SK-N-SH treated with all-trans-retinoic acid at 6 μM for 48 hours (cell line): Measurements from ENCODE around the gene SLC35F3.

Experiments used
- ATAC-seq: fragments of 200-7000 bp; cut with Tn5 transposase; 3 replicates; pipeline ENCODE4 v1.9.1; 2020; ENCODE audit warnings: mild to moderate bottlenecking, moderate library complexity
- ARNTL ChIP-seq: fragments of 450-650 bp; formaldehyde crosslinking; IDR thresholded peaks from 2 replicates; pipeline ENCODE4 v1.5.0; 2020; ENCODE audit warnings: low read depth, mild to moderate bottlenecking, moderate library complexity, borderline replicate concordance
- BACH2 ChIP-seq: fragments of 250-450 bp; sonication (Bioruptor Pico); IDR thresholded peaks from 2 replicates; pipeline ENCODE4 v1.9.0; 2021; ENCODE audit warnings: mild to moderate bottlenecking, borderline replicate concordance
- CSDC2 ChIP-seq: fragments of 250-450 bp; sonication (Bioruptor Pico); IDR thresholded peaks from 2 replicates; pipeline ENCODE4 v1.5.0; 2020; ENCODE audit warnings: mild to moderate bottlenecking, moderate library complexity
- ESRRG ChIP-seq: fragments of 250-450 bp; sonication (Bioruptor Pico); IDR thresholded peaks from 2 replicates; pipeline ENCODE4 v1.6.1; 2021; ENCODE audit warnings: mild to moderate bottlenecking
- GLIS3 ChIP-seq: fragments of 250-450 bp; sonication (Bioruptor Pico); IDR thresholded peaks from 2 replicates; pipeline ENCODE4 v1.5.0; 2020; ENCODE audit warnings: mild to moderate bottlenecking, moderate library complexity
- ISL1 ChIP-seq: fragments of 250-450 bp; sonication (Bioruptor Pico); IDR thresholded peaks from 2 replicates; pipeline ENCODE4 v2.1.2; 2022; ENCODE audit warnings: mild to moderate bottlenecking, moderate library complexity
- OSR1 ChIP-seq: fragments of 250-450 bp; sonication (Bioruptor Pico); IDR thresholded peaks from 2 replicates; pipeline ENCODE4 v1.8.0; 2022; ENCODE audit warnings: moderate library complexity, mild to moderate bottlenecking, inconsistent platforms
- PPARA ChIP-seq: fragments of 250-450 bp; sonication (Bioruptor Pico); IDR thresholded peaks from 2 replicates; pipeline ENCODE4 v1.5.0; 2020; ENCODE audit warnings: mild to moderate bottlenecking, borderline replicate concordance
- RARB ChIP-seq: fragments of 250-450 bp; sonication (Bioruptor Pico); IDR thresholded peaks from 2 replicates; pipeline ENCODE4 v1.8.0; 2021; ENCODE audit warnings: mild to moderate bottlenecking, moderate library complexity
- SNAI2 ChIP-seq: fragments of 250-450 bp; sonication (Bioruptor Pico); IDR thresholded peaks from 2 replicates; pipeline ENCODE4 v1.5.0; 2020; ENCODE audit warnings: mild to moderate bottlenecking, moderate library complexity
- TCF4 ChIP-seq: fragments of 250-450 bp; sonication (Bioruptor Pico); IDR thresholded peaks from 2 replicates; pipeline ENCODE4 v1.8.0; 2021; ENCODE audit warnings: mild to moderate bottlenecking, moderate library complexity, borderline replicate concordance
- ZC3H10 ChIP-seq: fragments of 250-450 bp; sonication (Bioruptor Pico); IDR thresholded peaks from 2 replicates; pipeline ENCODE4 v1.5.1; 2021; ENCODE audit warnings: mild to moderate bottlenecking, moderate library complexity
- ZFP3 ChIP-seq: fragments of 250-450 bp; sonication (Bioruptor Pico); IDR thresholded peaks from 2 replicates; pipeline ENCODE4 v1.5.0; 2020; ENCODE audit warnings: mild to moderate bottlenecking, moderate library complexity
- ZFP30 ChIP-seq: fragments of 450-650 bp; formaldehyde crosslinking; IDR thresholded peaks from 2 replicates; pipeline ENCODE4 v1.5.0; 2022; ENCODE audit warnings: mild to moderate bottlenecking, moderate library complexity
- ZNF565 ChIP-seq: fragments of 450-650 bp; formaldehyde crosslinking; conservative IDR thresholded peaks from 2 replicates; pipeline ENCODE4 v1.5.0; 2020; ENCODE audit warnings: low read depth, mild to moderate bottlenecking, moderate library complexity
- ZNF70 ChIP-seq: fragments of 450-650 bp; formaldehyde crosslinking; IDR thresholded peaks from 2 replicates; pipeline ENCODE4 v1.5.0; 2020; ENCODE audit warnings: mild to moderate bottlenecking, moderate library complexity
- ZNF8 ChIP-seq: fragments of 450-650 bp; formaldehyde crosslinking; IDR thresholded peaks from 2 replicates; pipeline ENCODE4 v1.5.0; 2020; ENCODE audit warnings: mild to moderate bottlenecking, moderate library complexity
- TF ChIP-seq, protein P1 (sequence below): fragments of 250-450 bp; sonication (Bioruptor Pico); IDR thresholded peaks from 2 replicates; pipeline ENCODE4 v1.8.0; 2020; ENCODE audit warnings: mild to moderate bottlenecking, moderate library complexity, borderline replicate concordance
- TF ChIP-seq, protein P2 (sequence below): fragments of 250-450 bp; sonication (Bioruptor Pico); IDR thresholded peaks from 2 replicates; pipeline ENCODE4 v1.8.0; 2021; ENCODE audit warnings: low read depth, mild to moderate bottlenecking, moderate library complexity, borderline replicate concordance
- TF ChIP-seq, protein P3 (sequence below): fragments of 250-450 bp; sonication (Bioruptor Pico); IDR thresholded peaks from 2 replicates; pipeline ENCODE4 v1.5.1; 2020; ENCODE audit warnings: low read depth, mild to moderate bottlenecking, moderate library complexity
- TF ChIP-seq, protein P4 (sequence below): fragments of 250-450 bp; sonication (Bioruptor Pico); IDR thresholded peaks from 2 replicates; pipeline ENCODE4 v1.5.1; 2021; ENCODE audit warnings: mild to moderate bottlenecking, moderate library complexity
- TF ChIP-seq, protein P5 (sequence below): fragments of 250-450 bp; sonication (Bioruptor Pico); IDR thresholded peaks from 2 replicates; pipeline ENCODE4 v1.5.0; 2020; ENCODE audit warnings: mild to moderate bottlenecking, moderate library complexity

The SLC35F3 gene

DNA sequence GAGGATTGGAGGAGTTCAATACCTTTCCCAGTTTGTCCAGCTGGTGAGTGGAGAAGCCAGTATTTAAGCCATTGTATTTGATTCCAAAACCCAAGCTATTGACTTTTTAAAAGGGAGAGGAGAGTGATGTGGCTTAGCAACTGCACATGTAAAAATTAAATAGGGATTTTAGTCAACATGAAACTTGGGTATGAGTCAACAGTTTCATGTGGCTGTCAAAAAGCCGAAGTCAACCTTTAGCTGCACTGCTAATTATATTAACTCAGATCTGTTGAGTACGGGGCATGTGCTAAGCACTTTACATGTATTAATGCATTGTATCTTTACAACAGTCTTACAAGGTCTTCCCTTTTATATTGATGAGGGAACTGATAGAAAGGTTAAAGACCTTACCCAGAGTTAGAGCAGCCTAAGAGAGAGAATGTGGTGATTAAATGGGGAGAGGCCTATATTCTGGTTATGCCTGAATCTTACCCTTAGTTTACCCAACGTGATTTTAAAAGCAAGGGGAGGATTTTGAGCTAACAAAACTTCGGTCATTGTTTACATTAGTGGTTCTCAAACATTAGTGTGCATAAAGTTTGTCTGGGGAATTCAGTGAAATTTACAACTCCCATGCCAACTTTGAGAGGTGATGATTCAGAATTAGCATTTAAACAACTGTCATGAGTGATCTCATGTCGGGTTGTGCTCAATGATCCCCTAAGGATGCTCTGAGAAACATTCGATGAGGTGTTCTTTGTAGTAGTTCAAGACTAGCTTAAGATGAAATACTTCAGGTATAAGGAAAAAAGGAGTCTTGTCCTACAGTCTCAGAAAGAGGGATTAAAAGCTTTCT, 6.9 kb upstream of the SLC35F3 start:
- TF ChIP-seq ZNF8 (CRISPR knock-in tag) (no peak), CSDC2 (CRISPR knock-in tag) (no peak), ZNF565 (no peak), ZC3H10 (no peak), GLIS3 (CRISPR knock-in tag) (no peak), ARNTL (CRISPR knock-in tag) (no peak), PPARA (CRISPR knock-in tag) (no peak), ZFP3 (CRISPR knock-in tag) (no peak), ZNF70 (no peak), ESRRG (no peak), TCF4 (CRISPR knock-in tag) (no peak), BACH2 (no peak), ISL1 (no peak), OSR1 (CRISPR knock-in tag) (no peak)
- TF ChIP-seq, protein P1, sequence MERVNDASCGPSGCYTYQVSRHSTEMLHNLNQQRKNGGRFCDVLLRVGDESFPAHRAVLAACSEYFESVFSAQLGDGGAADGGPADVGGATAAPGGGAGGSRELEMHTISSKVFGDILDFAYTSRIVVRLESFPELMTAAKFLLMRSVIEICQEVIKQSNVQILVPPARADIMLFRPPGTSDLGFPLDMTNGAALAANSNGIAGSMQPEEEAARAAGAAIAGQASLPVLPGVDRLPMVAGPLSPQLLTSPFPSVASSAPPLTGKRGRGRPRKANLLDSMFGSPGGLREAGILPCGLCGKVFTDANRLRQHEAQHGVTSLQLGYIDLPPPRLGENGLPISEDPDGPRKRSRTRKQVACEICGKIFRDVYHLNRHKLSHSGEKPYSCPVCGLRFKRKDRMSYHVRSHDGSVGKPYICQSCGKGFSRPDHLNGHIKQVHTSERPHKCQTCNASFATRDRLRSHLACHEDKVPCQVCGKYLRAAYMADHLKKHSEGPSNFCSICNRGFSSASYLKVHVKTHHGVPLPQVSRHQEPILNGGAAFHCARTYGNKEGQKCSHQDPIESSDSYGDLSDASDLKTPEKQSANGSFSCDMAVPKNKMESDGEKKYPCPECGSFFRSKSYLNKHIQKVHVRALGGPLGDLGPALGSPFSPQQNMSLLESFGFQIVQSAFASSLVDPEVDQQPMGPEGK (CRISPR knock-in tag): no peak
- TF ChIP-seq, protein P2, sequence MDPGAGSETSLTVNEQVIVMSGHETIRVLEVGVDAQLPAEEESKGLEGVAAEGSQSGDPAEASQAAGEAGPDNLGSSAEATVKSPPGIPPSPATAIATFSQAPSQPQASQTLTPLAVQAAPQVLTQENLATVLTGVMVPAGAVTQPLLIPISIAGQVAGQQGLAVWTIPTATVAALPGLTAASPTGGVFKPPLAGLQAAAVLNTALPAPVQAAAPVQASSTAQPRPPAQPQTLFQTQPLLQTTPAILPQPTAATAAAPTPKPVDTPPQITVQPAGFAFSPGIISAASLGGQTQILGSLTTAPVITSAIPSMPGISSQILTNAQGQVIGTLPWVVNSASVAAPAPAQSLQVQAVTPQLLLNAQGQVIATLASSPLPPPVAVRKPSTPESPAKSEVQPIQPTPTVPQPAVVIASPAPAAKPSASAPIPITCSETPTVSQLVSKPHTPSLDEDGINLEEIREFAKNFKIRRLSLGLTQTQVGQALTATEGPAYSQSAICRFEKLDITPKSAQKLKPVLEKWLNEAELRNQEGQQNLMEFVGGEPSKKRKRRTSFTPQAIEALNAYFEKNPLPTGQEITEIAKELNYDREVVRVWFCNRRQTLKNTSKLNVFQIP (CRISPR knock-in tag): no peak
- TF ChIP-seq, protein P3, sequence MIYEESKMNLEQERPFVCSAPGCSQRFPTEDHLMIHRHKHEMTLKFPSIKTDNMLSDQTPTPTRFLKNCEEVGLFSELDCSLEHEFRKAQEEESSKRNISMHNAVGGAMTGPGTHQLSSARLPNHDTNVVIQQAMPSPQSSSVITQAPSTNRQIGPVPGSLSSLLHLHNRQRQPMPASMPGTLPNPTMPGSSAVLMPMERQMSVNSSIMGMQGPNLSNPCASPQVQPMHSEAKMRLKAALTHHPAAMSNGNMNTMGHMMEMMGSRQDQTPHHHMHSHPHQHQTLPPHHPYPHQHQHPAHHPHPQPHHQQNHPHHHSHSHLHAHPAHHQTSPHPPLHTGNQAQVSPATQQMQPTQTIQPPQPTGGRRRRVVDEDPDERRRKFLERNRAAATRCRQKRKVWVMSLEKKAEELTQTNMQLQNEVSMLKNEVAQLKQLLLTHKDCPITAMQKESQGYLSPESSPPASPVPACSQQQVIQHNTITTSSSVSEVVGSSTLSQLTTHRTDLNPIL (CRISPR knock-in tag): no peak
- TF ChIP-seq, protein P4, sequence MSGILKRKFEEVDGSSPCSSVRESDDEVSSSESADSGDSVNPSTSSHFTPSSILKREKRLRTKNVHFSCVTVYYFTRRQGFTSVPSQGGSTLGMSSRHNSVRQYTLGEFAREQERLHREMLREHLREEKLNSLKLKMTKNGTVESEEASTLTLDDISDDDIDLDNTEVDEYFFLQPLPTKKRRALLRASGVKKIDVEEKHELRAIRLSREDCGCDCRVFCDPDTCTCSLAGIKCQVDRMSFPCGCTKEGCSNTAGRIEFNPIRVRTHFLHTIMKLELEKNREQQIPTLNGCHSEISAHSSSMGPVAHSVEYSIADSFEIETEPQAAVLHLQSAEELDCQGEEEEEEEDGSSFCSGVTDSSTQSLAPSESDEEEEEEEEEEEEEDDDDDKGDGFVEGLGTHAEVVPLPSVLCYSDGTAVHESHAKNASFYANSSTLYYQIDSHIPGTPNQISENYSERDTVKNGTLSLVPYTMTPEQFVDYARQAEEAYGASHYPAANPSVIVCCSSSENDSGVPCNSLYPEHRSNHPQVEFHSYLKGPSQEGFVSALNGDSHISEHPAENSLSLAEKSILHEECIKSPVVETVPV (CRISPR knock-in tag): no peak
- ATAC-seq: no peak

DNA sequence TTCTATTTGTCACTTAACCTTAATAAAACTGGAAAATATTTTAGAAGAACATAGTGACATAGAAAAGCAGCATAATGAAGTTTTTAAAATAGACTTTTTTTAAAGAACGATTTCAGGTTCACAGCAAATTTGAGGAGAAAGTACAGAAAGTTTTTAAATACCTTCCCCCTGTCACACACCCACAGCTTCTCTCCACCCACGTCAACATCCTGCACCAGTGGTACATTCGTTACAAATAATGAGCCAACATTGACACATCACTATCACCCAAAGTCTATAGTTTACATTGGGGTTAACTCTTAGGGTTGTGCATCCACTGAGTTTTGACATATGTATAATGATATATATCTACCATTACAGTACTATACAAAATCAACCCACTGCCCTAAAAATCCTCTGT, 3.0 kb upstream of the SLC35F3 start:
- no peak for ATAC-seq
- TF ChIP-seq RARB (CRISPR knock-in tag): no peak
- TF ChIP-seq ZC3H10: no peak
- no peak for TF ChIP-seq SNAI2 (CRISPR knock-in tag)
- no peak for TF ChIP-seq OSR1 (CRISPR knock-in tag)
- TF ChIP-seq ZNF8 (CRISPR knock-in tag): no peak
- TF ChIP-seq, protein P3 (CRISPR knock-in tag): no peak
- TF ChIP-seq ISL1: no peak
- no peak for TF ChIP-seq ZFP30 (CRISPR knock-in tag)
- no peak for TF ChIP-seq ZFP3 (CRISPR knock-in tag)
- TF ChIP-seq TCF4 (CRISPR knock-in tag): no peak
- TF ChIP-seq, protein P1 (CRISPR knock-in tag): no peak
- TF ChIP-seq PPARA (CRISPR knock-in tag): no peak
- TF ChIP-seq, protein P5, sequence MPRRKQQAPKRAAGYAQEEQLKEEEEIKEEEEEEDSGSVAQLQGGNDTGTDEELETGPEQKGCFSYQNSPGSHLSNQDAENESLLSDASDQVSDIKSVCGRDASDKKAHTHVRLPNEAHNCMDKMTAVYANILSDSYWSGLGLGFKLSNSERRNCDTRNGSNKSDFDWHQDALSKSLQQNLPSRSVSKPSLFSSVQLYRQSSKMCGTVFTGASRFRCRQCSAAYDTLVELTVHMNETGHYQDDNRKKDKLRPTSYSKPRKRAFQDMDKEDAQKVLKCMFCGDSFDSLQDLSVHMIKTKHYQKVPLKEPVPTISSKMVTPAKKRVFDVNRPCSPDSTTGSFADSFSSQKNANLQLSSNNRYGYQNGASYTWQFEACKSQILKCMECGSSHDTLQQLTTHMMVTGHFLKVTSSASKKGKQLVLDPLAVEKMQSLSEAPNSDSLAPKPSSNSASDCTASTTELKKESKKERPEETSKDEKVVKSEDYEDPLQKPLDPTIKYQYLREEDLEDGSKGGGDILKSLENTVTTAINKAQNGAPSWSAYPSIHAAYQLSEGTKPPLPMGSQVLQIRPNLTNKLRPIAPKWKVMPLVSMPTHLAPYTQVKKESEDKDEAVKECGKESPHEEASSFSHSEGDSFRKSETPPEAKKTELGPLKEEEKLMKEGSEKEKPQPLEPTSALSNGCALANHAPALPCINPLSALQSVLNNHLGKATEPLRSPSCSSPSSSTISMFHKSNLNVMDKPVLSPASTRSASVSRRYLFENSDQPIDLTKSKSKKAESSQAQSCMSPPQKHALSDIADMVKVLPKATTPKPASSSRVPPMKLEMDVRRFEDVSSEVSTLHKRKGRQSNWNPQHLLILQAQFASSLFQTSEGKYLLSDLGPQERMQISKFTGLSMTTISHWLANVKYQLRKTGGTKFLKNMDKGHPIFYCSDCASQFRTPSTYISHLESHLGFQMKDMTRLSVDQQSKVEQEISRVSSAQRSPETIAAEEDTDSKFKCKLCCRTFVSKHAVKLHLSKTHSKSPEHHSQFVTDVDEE: no peak
- TF ChIP-seq GLIS3 (CRISPR knock-in tag): no peak
